HUDEP-2 (cell line): ENCODE results near the gene ABCA4.

Source experiments
- DNase-seq, 76 experiments: peaks; one replicate each; lab custom pipeline; 2025; ENCODE audit not compliant: unreplicated experiment in 76 of 76; lab: John Stamatoyannopoulos, UW

Gene ABCA4

GRCh38 chr1:93988634-93989350 is 132.2 kb downstream of the ABCA4 start:
- no peak for DNase-seq

- no peak for DNase-seq
Measured at GRCh38 chr1:93981274-93981667, 139.7 kb downstream of the ABCA4 start.

DNA sequence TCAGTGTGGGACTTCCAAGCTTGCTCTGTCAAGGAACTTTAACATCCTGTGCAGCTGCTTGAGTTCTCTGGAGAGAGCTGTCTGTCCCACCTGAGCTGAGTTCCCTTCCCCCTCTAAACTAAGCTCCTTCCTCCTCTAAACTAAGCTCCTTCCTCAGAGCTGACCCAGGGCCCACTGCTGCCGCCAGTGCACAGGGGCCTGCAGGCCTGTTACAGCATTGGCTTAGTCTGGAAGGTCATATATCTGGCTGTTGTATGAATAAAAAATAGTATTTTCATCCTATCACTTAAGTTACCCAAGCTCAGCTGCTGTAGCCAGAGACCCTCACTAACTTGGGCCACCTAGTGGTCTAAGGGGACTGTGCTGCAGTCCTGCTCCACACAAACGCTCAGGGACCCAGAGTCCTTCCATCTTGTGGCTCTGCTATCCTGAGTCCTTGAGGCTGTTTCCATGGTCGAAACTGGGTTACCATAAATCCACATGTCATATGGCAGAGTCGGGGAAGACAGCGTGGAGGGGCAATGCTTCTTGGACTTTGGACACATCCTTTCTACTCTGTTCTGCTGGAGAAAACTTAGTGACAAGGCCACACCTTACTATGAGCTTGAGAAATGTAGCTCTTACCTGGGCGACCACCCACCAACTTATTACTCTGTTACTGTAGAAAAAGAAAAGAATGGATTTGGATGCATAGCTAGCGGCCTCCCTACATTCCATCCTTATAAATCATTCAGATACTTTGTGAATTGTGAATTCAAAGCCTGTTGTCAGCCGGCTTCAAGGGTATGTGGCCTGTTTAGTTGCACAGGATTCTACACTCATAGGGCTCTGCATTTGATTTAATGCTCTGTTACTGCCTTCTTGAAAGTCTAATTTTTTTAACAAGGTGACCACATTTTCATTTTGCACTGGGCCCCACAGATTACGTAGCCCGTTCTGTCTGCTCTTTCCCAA is 140.4 kb downstream of the ABCA4 start:
- peak in 2 of 76 experiments; percentile 1 to 8 for DNase-seq

DNA sequence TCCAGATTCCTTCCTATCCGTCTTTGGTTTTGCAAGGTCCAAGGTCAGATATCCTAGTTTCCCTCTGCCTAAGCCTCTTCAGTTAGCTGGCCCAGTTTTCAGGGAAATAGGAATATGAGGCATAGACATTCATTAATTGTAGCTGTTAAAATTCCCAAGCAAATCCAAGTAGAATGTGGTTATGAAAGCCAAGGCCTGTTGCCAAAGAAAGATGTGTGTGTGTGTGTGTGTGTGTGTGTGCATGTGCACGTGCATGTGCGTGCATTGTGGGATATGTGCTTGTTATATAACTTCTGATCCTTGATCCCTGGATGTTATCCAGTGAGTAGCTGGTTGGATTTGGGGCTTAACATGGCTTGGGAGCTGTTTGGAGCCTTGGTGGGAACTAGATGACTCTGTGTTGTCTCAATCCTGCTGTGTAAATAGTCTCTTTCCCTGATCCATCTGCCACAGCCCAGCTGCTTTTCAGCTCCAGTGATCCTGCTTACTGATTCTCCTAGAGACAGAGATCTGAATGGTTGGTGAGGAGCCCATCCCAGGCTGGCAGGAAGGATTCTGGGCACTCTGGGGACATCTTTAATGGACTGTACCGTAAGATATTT is 141.1 kb downstream of the ABCA4 start:
- no peak for DNase-seq

- DNase-seq = no peak
Measured at GRCh38 chr1:93979040-93979717, 141.8 kb downstream of the ABCA4 start.

DNA sequence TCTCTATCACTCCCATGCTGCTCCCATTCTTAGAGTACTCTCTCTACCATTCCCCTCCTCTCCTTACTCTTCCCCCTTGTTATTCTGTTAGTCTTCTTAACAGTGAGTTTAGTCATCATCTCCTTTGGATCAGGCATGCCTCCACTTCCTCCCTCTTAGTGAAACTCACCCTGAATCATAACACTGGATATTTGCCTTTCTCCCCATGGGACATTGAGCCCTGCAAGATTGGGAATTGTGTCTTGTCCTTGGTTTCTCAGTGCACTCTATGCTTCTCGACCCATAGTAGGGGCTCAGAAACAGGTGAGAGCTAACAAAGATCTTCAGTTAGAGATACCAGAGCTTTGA is 143.4 kb downstream of the ABCA4 start:
- no peak for DNase-seq

DNA sequence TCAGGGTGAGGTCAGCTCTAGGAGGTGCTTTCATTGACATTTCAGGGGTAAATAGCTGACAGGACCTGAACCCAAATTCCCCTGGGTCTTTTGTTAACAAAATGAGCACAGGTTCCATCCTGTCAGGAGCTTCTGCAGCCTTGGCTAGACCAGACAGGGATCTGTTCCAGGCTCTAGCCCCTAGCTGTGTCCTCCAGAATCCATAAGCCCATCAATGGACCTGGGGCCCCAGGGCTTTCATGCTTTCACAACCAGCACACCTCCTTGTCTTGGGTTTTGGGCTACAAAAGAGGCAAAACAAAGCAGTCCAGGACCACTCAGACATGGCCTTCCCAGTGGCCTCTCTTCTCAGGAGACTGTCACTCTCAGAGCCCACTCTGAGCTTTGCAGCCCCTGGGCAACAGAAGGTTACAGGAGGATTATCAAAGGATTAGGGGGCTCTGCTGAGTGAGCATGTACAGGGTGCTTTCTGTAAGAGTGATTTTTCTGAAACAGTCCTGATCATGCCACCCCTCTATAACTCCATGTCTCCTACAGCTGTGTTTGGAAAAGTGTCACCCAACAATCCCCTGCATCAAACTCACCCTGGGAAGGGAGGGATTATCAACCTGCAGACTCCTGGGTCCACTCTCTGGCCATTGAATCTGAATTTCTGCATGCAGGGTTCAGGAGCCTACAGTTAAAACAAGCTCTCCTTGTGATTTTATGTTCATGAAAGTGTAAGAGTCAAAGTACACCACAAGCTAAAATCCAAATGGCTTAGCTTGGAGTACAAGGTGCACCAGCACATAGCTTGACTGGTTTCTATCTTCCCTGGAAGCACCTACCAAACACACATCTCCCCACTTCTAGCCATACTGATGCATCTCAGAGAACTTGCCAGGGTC is 144.0 kb downstream of the ABCA4 start:
- no peak for DNase-seq

GRCh38 chr1:93976291-93976690 is 144.7 kb downstream of the ABCA4 start:
- no peak for DNase-seq

GRCh38 chr1:93972341-93972740 is 148.6 kb downstream of the ABCA4 start:
- no peak for DNase-seq

- DNase-seq = no peak
Measured at GRCh38 chr1:93969887-93970286, 151.1 kb downstream of the ABCA4 start.

GRCh38 chr1:93969371-93969770 is 151.6 kb downstream of the ABCA4 start:
- no peak for DNase-seq

- DNase-seq = no peak
Measured at GRCh38 chr1:93967306-93967705, 153.6 kb downstream of the ABCA4 start.

GRCh38 chr1:93965888-93966287 is 155.1 kb downstream of the ABCA4 start:
- no peak for DNase-seq

- DNase-seq = no peak
Measured at GRCh38 chr1:93965256-93965655, 155.7 kb downstream of the ABCA4 start.

- no peak for DNase-seq
Measured at GRCh38 chr1:93964777-93965200, 156.2 kb downstream of the ABCA4 start.

DNA sequence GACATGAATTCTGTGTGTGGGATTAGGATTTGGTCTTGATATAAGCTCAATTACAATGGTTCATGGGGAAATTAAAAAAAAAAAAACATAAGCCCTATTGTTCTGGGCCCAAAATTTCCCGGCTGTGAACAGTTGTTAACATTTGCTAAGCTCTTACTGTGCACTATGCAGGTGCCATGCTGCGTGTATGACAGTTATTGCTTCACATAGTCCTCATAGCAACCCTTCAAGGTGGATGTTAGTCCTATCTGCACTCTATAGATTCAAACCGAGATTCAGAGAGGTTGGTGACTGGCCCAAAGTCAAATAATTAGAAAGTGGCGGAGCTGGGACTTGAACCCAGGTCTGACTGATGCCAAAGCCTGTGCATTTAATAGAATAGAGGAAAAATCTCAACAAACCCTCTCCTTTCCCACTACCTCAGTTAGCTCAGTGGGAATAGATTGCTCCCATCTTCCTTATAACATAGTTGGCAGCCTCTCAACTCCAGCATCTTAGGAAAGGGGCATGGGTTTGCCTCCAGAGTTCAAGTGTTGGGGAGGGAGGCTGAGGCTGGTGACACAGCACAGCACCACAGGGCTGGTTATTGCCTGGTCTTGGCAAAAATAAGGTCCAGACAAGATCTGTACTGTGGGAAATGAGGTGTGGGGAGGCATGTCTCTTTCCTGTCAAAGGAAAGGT is 156.7 kb downstream of the ABCA4 start:
- no peak for DNase-seq

DNA sequence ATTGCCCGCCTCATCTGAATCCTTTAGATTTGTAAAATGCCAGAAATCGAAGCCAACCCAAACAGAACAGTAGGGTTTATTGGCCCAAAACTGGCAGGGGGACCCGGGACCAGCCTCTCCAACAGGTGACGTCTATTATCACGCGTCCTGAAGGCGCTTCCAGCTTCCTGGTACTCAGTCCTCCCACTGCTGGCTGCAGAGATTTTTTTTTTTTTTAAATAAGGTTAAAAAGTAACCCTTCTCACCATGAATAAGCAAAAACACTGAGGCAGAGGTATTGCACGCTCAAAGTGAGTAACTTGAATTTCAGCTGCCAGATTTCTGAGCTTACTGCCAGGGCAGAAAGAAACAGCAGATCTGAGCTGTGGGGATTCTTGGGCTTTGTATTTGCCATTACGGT is 157.4 kb downstream of the ABCA4 start:
- DNase-seq = no peak

- no peak for DNase-seq
Measured at GRCh38 chr1:93961906-93962305, 159.0 kb downstream of the ABCA4 start.

DNA sequence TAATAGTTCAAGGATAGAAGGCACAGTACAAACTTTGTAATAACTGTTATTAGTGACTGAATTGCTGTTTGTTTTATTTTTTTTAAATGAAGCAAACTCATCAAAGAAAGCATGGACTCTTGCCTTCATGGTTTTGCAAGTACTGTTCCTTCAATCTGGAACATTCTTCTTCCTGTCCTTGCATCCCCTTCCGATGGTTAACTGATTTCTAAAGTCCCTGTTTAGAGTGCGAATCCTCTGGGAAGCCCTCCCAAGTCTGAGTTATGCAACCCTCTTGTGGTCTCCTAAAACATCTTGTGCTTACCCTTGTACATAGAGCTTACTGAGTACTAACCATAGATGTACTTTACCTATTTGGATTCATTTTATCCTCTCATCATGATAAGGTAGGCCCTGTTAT is 159.5 kb downstream of the ABCA4 start:
- no peak for DNase-seq
